A673 (cell line): ENCODE data around the gene ATP5F1D. TPM values are rescaled to one million over a fixed set of nuclear protein-coding genes. Genes with fewer than 3 reads are reported as not detected.

Experiments
- BruUV-seq: library from RNA; stranded (reverse); fragments of 400-500 nt; replicated peaks from 2 replicates; lab custom pipeline; 2021; lab: Mats Ljungman, UMichigan
- CTCF ChIA-PET: fragments of 300-600 bp; sonication (Branson Sonifier 250); formaldehyde crosslinking; loops from one replicate; lab custom pipeline; 2022; ENCODE audit warnings: antibody characterized with exemption; lab: Charles Lee
- POLR2A ChIA-PET: fragments of 300-600 bp; sonication (Branson Sonifier 250); formaldehyde crosslinking; loops from one replicate; lab custom pipeline; 2022; ENCODE audit warnings: antibody characterized with exemption; ENCODE audit not compliant: low non-redundant PET; lab: Charles Lee
- DNase-seq: peaks from one replicate; pipeline ENCODE4 v3.0.0-alpha.2; 2015; ENCODE audit warnings: low spot score
- H3K27ac ChIP-seq: fragments of 200-600 bp; sonication (generic); 2 replicates; pipeline ENCODE4 v1.5.1; 2016; ENCODE audit warnings: mixed run types, low read depth, mild to moderate bottlenecking, mixed read lengths, antibody characterized with exemption, low read length; ENCODE audit not compliant: poor library complexity, severe bottlenecking
- H3K27me3 ChIP-seq: fragments of 200-600 bp; sonication (generic); replicated peaks from 2 replicates; pipeline ENCODE4 v1.6.1; 2017; ENCODE audit warnings: mixed run types, low read depth, mild to moderate bottlenecking, mixed read lengths, antibody characterized with exemption, low read length; ENCODE audit not compliant: insufficient read depth, poor library complexity
- H3K36me3 ChIP-seq: fragments of 200-600 bp; sonication (generic); 2 replicates; pipeline ENCODE4 v1.6.1; 2016; ENCODE audit warnings: mixed run types, mild to moderate bottlenecking, mixed read lengths, antibody characterized with exemption, low read length; ENCODE audit not compliant: insufficient read depth, poor library complexity, severe bottlenecking
- H3K4me1 ChIP-seq: fragments of 200-600 bp; sonication (generic); 2 replicates; pipeline ENCODE4 v1.6.1; 2017; ENCODE audit warnings: mixed run types, mild to moderate bottlenecking, mixed read lengths, antibody characterized with exemption, low read length; ENCODE audit not compliant: insufficient read depth, poor library complexity, severe bottlenecking
- H3K4me3 ChIP-seq: fragments of 200-600 bp; sonication (generic); 2 replicates; pipeline ENCODE4 v1.5.1; 2016; ENCODE audit warnings: low read depth, mixed run types, mild to moderate bottlenecking, mixed read lengths, low read length; ENCODE audit not compliant: poor library complexity, severe bottlenecking
- H3K9me3 ChIP-seq: fragments of 200-600 bp; sonication (generic); 2 replicates; pipeline ENCODE4 v1.6.1; 2016; ENCODE audit warnings: mixed run types, low read depth, mild to moderate bottlenecking, mixed read lengths, antibody characterized with exemption, low read length; ENCODE audit not compliant: poor library complexity, severe bottlenecking
- CTCF ChIP-seq: fragments of 300-800, 200-600 bp; sonication (generic); conservative IDR thresholded peaks from 2 replicates; pipeline ENCODE4 v1.5.1; 2017; ENCODE audit warnings: low read depth, mild to moderate bottlenecking, antibody characterized with exemption, low read length, moderate library complexity, mixed read lengths
- EZH2 ChIP-seq: fragments of 200-600 bp; sonication (generic); IDR thresholded peaks from 2 replicates; pipeline ENCODE4 v1.6.1; 2017; ENCODE audit warnings: borderline replicate concordance, low read depth, mild to moderate bottlenecking, mixed read lengths, antibody characterized with exemption, low read length; ENCODE audit not compliant: poor library complexity, severe bottlenecking
- intact Hi-C: fragments of 100-400 bp; cut with micrococcal nuclease; formaldehyde crosslinking; loops from one replicate; pipeline ENCODE4 v1.10.0; 2022; ENCODE audit not compliant: unreplicated experiment
- total RNA-seq: library from RNA; stranded (reverse); gene quantifications from 2 replicates; pipeline ENCODE4 v1.2.3, GENCODE V29; 2021

Gene ATP5F1D
- total RNA-seq, 1 experiment from 2014 or later, result 237 TPM

- POLR2A ChIA-PET, result no interaction called here
Observed at GRCh38 chr19:1224847-1225246, 16.7 kb upstream of the ATP5F1D start.

GRCh38 chr19:1225440-1226226, 15.9 kb upstream of the ATP5F1D start:
- CTCF ChIA-PET, result no interaction called here
- TF ChIP-seq CTCF, result no peak
- TF ChIP-seq EZH2, result no peak
- H3K4me1 ChIP-seq, result no peaks in the 10 kb centered on the region
- intact Hi-C loops, result no loop called here
- H3K36me3 ChIP-seq, result peaks cover 33% of the 10 kb centered on the region
- POLR2A ChIA-PET, result no interaction called here
- DNase-seq, result no peak
- H3K27me3 ChIP-seq, result no peaks in the 10 kb centered on the region
- no TSS peak for BruUV-seq
- no peaks in the 10 kb centered on the region for H3K9me3 ChIP-seq
- H3K4me3 ChIP-seq, result no peak overlapping the region
- H3K27ac ChIP-seq, result no peak overlapping the region

More at GRCh38 chr19:1224847-1225246, 16.7 kb upstream of the ATP5F1D start:
- Histone ChIP-seq H3K4me1 (no peaks in the 10 kb centered on the region), H3K36me3 (peaks cover 38% of the 10 kb centered on the region), H3K9me3 (no peaks in the 10 kb centered on the region), H3K4me3 (no peak overlapping the region), H3K27ac (no peak overlapping the region), H3K27me3 (no peaks in the 10 kb centered on the region)
- CTCF ChIA-PET, result interaction anchor here (0.6 kb wide), 1 partner anchor 22 kb away, joined by 6 read pairs; no protein-coding TSS in a partner anchor
- no peak for DNase-seq
- intact Hi-C loops, result no loop called here
- BruUV-seq, result no TSS peak
- TF ChIP-seq EZH2 (no peak), CTCF (no peak)

- peaks cover 28% of the 10 kb centered on the region for H3K36me3 ChIP-seq
- TF ChIP-seq CTCF, result no peak
- TF ChIP-seq EZH2, result no peak
- H3K9me3 ChIP-seq, result no peaks in the 10 kb centered on the region
- no peaks in the 10 kb centered on the region for H3K4me1 ChIP-seq
- BruUV-seq, result no TSS peak
- H3K27me3 ChIP-seq, result no peaks in the 10 kb centered on the region
- no peak overlapping the region for H3K27ac ChIP-seq
- intact Hi-C loops, result no loop called here
- ChIA-PET POLR2A (no interaction called here), CTCF (no interaction called here)
- no peak for DNase-seq
- no peak overlapping the region for H3K4me3 ChIP-seq
Observed at GRCh38 chr19:1226227-1226518, 15.4 kb upstream of the ATP5F1D start.
